Fibroblast of the aortic adventitia (primary cell): ENCODE results near the gene DHRS12. TPM values are rescaled to one million over a fixed set of nuclear protein-coding genes. Genes with fewer than 3 reads are reported as not detected.

Experiments
- DNase-seq: peaks from one replicate; pipeline ENCODE4 v3.0.0-alpha.2; 2010; ENCODE audit warnings: low read depth
- H3K4me3 ChIP-seq: 2 replicates; pipeline ENCODE4 v1.5.1; 2011; ENCODE audit warnings: low read depth, mild to moderate bottlenecking, control low read depth, low read length, moderate library complexity
- CTCF ChIP-seq: IDR thresholded peaks from 2 replicates; pipeline ENCODE4 v1.5.1; 2011; ENCODE audit warnings: mild to moderate bottlenecking, low read length, control low read depth, inconsistent platforms; ENCODE audit not compliant: insufficient read depth
- total RNA-seq: library from RNA; depleted of rRNA; stranded (reverse); fragments of >200 nt; gene quantifications from 2 replicates; pipeline ENCODE4 v1.2.3, GENCODE V29; 2012; ENCODE audit warnings: low replicate concordance

DHRS12 gene
- total RNA-seq, 1 donor, result 3.8 TPM

GRCh38 chr13:51740698-51741097 is 63.3 kb downstream of the DHRS12 start:
- no peak for TF ChIP-seq CTCF
- H3K4me3 ChIP-seq, result no peak overlapping the region
- DNase-seq, result peak; percentile 71

DNA sequence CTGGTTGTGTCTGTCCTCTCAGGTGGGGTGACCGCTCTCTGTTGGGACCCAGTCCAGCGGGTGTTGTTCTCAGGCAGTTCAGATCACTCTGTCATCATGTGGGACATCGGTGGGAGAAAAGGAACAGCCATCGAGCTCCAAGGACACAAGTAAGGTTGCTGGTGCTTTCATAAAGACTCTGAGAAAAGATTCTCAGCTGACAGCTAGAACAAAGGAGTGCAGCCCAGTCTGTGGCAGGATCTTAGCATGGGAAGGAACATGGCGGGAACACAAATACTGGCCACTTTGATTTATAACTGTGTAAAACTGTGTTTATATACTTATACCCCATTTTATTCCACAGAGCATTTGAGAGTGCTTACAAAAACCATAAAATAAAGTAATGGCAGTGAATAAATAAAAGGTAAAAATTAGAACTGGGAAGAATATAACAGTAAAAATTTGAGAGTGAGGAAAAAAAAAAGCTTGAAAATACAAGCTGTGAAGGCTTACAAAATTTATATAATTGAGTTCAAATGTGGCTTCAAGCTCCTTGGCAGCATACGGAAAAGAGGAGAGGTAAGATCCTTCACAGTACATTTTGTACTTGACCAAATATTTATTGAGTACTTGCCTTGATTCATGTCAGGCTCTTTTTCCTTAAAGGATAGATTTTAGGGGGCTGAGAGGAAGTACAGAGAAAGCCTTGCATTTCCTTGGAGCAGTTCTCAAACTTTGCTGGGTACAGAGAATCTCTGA is 64.8 kb downstream of the DHRS12 start:
- DNase-seq, result no peak
- TF ChIP-seq CTCF, result no peak
- H3K4me3 ChIP-seq, result no peak overlapping the region

DNA sequence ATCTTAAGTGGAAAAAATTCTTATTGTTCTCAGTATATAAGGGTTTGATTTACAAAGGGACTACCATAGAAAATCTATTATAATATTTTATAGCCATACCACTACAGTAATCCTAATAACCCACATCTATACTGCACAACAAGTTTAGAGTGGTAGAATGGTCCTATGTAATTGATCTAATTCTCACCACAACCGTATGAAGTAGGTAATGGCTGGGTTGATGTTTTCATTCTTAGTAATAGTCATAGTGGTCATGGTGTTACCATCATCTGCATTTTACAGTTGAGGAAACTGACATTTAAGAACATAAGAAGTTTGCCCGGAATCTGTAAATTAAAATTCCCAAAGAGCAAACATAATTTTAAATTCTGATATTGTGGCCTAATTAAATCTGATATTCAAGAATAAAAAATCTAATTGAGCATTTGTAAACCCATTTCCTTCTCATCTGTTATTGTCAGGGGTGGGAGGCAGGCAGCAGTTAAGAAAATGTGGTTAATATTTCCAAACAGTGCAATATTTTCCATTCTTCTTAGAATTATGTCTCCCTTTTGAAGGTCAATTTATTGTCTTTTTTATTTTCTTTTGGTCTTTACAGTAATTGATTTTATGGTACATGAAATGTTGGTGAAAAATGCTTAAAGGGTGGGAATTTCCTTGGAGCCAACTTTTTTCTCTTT is 65.6 kb downstream of the DHRS12 start:
- no peak for DNase-seq
- H3K4me3 ChIP-seq, result no peak overlapping the region
- TF ChIP-seq CTCF, result no peak

GRCh38 chr13:51737609-51738008 is 66.4 kb downstream of the DHRS12 start:
- DNase-seq, result no peak
- H3K4me3 ChIP-seq, result no peak overlapping the region
- no peak for TF ChIP-seq CTCF

- DNase-seq, result no peak
- no peak for TF ChIP-seq CTCF
- H3K4me3 ChIP-seq, result no peak overlapping the region
These were observed 69.2 kb downstream of the DHRS12 start for GRCh38 chr13:51734786-51735185.

DNA sequence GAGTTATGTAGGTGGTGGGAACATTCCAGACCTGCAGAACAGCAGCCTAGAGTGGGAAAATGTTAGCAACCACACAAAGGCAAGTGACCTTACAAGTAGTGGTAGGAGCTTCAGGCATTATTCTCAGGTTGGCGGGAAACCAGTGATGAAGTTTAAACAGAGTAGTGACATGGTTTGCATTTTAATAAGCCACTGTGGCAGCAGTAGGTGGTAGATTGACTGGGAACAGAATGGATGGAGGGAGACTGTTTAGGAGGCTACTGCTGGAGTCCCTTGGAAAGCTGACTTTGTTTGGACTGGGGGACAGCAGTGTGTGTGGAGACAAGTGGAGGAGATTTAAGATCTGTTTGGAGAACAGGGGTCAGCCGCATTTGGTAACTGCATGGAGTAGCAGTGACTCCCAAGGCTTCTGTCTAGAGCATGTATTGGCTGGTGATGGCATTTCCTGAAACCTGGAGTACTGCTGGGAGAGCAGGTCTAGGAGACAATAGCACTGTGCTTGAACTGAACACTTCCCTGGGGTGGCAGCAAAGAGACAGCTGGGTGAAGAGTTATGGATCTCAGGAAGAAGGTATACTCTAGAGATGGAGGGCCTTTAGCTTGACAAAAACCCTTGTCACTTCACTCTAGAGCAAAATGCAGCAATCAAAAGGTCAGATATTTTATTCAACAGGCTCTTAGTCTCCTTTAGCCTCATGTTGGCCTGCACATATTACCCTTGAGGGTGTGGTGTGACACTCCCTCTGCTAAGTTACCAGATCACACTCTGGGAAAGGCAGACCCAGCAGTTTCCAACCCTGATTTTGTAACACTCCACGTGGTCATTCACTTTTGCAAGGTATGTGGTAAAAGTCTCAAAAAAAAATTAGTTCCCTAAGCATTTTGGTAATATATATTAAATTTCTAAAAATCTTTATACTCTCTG is 70.3 kb downstream of the DHRS12 start:
- no peak overlapping the region for H3K4me3 ChIP-seq
- TF ChIP-seq CTCF, result peak; percentile 6
- DNase-seq, result peak; percentile 21
